Esophagus squamous epithelium (tissue), 5 donors: ENCODE data around the gene PLXNB3. TPM values are rescaled to one million over a fixed set of nuclear protein-coding genes. Genes with fewer than 3 reads are reported as not detected.

Experiments used
- DNase-seq: peaks from one replicate; lab custom pipeline; 2025; lab: John Stamatoyannopoulos, UW
- H3K27ac ChIP-seq, 4 donors: fragments of 200-600 bp; sonication (generic); one replicate each; pipeline ENCODE4 v1.5.1; 2016 to 2019; ENCODE audit warnings: mild to moderate bottlenecking in 1 of 4
- H3K27me3 ChIP-seq, 4 donors: fragments of 200-600 bp; sonication (generic); 1 replicate in 3 of 4; 2 replicates in 1 of 4; pipeline versions ENCODE4 v1.5.1 to v1.6.0; 2017 to 2021; ENCODE audit warnings: antibody characterized with exemption in 1 of 4
- H3K36me3 ChIP-seq, 3 donors: fragments of 200-600 bp; sonication (generic); one replicate each; pipeline ENCODE4 v1.5.1; 2016 to 2019
- H3K4me1 ChIP-seq, 3 donors: fragments of 200-600 bp; sonication (generic); one replicate each; pipeline ENCODE4 v1.5.1; 2017 to 2019
- H3K4me3 ChIP-seq, 4 donors: fragments of 200-600 bp; sonication (generic); 1 replicate in 3 of 4; 2 replicates in 1 of 4; pipeline ENCODE4 v1.5.1; 2016 to 2019; ENCODE audit warnings: mild to moderate bottlenecking in 2 of 4, moderate library complexity in 1 of 4
- H3K9me3 ChIP-seq, 3 donors: fragments of 200-600 bp; sonication (generic); one replicate each; pipeline ENCODE4 v1.5.1; 2016 to 2019
- POLR2A ChIP-seq, 4 donors: fragments of 450-650 bp; IDR thresholded peaks; one replicate each; pipeline ENCODE4 v1.6.1; 2017; ENCODE audit warnings: antibody characterized with exemption in 4 of 4, mild to moderate bottlenecking in 4 of 4, moderate library complexity in 3 of 4
- WGBS, 2 donors: methylation state at CpG; one replicate each; pipeline ENCODE4 v1.1.5; 2018; 5-methylcytosine and 5-hydroxymethylcytosine counted together
- intact Hi-C: fragments of 100-400 bp; cut with DNase I; formaldehyde crosslinking; loops from one replicate; pipeline ENCODE4 v1.15.0; 2022
- total RNA-seq, 4 donors: library from RNA; depleted of rRNA; stranded (reverse); fragments of >200 nt; gene quantifications; one replicate each; pipeline ENCODE4 v1.1.0, GENCODE V29; 2016
- TF ChIP-seq, protein P1 (sequence below), 6 experiments: fragments of 450-650 bp in 4 of 6; fragments of 200-600 bp in 2 of 6; sonication (generic) in 2 of 6; IDR thresholded peaks; one replicate each; pipeline ENCODE4 v1.5.1; 2016 to 2019; ENCODE audit warnings: antibody characterized with exemption in 6 of 6, mild to moderate bottlenecking in 4 of 6, moderate library complexity in 4 of 6
- donor health status: DM: yes; HTN: yes; CAD: no.

PLXNB3 gene
- total RNA-seq, 4 donors from 2014 or later, result 3.2 to 13.4 (median 6.9) TPM

DNA sequence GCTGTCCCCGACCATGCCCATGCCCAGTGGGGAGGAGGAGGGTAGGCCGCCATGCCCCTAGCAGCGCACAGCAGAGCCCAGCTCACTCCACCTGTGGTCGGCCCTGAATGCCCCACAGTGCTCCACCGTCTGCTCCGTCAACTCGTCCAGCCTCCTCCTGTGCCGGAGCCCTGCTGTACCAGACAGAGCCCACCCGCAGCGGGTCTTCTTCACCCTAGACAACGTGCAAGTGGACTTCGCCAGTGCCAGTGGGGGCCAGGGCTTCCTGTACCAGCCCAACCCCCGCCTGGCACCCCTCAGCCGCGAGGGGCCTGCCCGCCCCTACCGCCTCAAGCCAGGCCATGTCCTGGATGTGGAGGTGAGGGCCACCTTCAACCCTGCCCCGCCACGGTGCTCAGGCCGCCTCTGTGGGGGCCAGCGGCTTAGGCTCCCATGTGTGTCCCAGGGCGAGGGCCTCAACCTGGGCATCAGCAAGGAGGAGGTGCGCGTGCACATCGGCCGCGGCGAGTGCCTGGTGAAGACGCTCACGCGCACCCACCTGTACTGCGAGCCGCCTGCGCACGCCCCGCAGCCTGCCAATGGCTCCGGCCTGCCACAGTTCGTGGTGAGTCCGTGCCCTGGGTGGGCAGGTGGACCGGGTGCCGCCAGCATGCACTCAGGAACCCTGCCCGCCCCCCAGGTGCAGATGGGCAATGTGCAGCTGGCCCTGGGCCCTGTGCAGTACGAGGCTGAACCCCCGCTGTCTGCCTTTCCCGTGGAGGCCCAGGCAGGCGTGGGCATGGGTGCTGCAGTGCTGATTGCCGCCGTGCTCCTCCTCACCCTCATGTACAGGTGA, 9.9 kb downstream of the PLXNB3 start:
- H3K4me3 ChIP-seq, result no peak overlapping the region
- no peaks in the 10 kb centered on the region for H3K9me3 ChIP-seq
- peaks cover 0 to 7% (median 0%) of the 10 kb centered on the region in 3 donors for H3K4me1 ChIP-seq
- WGBS, 2 donors, result 83 to 96% methylated on average over 2 to 16 of the region's 48 CpGs
- no peak for TF ChIP-seq POLR2A (IDR thresholded peaks at IDR 0.05)
- TF ChIP-seq, protein P1, sequence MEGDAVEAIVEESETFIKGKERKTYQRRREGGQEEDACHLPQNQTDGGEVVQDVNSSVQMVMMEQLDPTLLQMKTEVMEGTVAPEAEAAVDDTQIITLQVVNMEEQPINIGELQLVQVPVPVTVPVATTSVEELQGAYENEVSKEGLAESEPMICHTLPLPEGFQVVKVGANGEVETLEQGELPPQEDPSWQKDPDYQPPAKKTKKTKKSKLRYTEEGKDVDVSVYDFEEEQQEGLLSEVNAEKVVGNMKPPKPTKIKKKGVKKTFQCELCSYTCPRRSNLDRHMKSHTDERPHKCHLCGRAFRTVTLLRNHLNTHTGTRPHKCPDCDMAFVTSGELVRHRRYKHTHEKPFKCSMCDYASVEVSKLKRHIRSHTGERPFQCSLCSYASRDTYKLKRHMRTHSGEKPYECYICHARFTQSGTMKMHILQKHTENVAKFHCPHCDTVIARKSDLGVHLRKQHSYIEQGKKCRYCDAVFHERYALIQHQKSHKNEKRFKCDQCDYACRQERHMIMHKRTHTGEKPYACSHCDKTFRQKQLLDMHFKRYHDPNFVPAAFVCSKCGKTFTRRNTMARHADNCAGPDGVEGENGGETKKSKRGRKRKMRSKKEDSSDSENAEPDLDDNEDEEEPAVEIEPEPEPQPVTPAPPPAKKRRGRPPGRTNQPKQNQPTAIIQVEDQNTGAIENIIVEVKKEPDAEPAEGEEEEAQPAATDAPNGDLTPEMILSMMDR (IDR thresholded peaks at IDR 0.05), result no peak
- intact Hi-C loops, result no loop called here
- no peak for DNase-seq
- H3K36me3 ChIP-seq, result peaks cover 0 to 12% (median 0%) of the 10 kb centered on the region in 3 donors
- no peaks in the 10 kb centered on the region for H3K27me3 ChIP-seq
- H3K27ac ChIP-seq, result no peak overlapping the region

DNA sequence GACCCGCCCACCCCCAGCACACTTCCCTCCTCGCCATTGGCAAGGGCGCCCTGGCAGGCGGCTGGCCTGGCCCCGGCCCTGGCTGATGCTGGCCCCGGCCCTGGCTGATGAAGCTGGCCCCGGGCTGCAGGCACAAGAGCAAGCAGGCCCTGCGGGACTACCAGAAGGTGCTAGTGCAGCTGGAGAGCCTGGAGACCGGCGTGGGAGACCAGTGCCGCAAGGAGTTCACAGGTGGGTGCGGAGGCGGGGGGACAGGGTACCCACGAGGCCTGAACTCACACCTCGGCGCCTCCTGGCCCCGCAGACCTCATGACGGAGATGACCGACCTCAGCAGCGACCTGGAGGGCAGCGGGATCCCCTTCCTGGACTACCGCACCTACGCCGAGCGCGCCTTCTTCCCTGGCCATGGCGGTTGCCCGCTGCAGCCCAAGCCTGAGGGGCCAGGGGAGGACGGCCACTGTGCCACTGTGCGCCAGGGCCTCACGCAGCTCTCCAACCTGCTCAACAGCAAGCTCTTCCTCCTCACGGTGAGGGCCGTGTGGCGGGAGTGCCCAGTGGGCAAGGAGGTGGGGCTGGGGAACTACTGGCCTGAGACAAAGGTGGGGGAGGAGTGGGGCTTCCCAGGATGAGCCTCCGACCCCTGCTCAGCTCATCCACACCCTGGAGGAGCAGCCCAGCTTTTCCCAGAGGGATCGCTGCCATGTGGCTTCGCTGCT, 10.7 kb downstream of the PLXNB3 start:
- Histone ChIP-seq H3K4me3 (no peak overlapping the region), H3K27ac (no peak overlapping the region), H3K27me3 (no peaks in the 10 kb centered on the region), H3K36me3 (peaks cover 0 to 12% (median 0%) of the 10 kb centered on the region in 3 donors), H3K9me3 (no peaks in the 10 kb centered on the region), H3K4me1 (peaks cover 0 to 11% (median 0%) of the 10 kb centered on the region in 3 donors)
- intact Hi-C loops, result no loop called here
- TF ChIP-seq, protein P1 (IDR thresholded peaks at IDR 0.05), result no peak
- TF ChIP-seq POLR2A (IDR thresholded peaks at IDR 0.05), result no peak
- no peak for DNase-seq
- WGBS, 2 donors, result no CpG with 5 or more reads among the region's 37 CpGs

DNA sequence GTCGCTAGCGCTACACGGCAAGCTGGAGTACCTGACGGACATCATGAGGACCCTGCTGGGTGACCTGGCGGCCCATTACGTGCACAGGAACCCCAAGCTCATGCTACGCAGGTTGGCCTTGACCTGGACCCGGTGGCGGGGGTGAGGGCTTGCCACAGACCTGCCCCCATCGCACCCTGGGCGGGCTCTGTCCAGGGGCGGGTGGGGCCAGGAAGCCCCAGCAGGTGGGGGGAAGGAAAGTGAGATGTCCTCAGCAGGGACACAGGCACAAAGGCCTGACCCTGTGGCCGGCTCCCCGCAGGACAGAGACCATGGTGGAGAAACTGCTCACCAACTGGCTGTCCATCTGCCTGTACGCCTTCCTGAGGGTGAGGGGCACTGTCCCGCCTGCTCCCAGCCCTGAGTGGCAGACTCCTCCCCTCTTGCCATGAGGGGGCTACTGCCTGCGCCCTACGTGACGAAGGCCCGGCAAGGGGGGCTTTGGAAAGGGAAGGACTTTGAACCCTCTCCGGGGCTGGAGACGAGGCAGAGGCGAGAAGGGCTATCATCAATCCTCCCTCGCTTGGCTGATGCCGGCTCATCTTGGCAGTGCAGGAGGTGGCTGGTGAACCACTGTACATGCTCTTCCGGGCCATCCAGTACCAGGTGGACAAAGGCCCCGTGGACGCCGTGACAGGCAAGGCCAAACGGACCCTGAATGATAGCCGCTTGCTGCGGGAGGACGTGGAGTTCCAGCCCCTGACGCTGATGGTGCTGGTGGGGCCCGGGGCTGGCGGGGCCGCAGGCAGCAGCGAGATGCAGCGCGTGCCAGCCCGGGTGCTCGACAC, 11.5 kb downstream of the PLXNB3 start:
- no peak overlapping the region for H3K27ac ChIP-seq
- WGBS, 2 donors, result 88 to 90% methylated on average over 6 to 11 of the region's 42 CpGs
- peaks cover 0 to 16% (median 0%) of the 10 kb centered on the region in 3 donors for H3K4me1 ChIP-seq
- H3K27me3 ChIP-seq, result no peaks in the 10 kb centered on the region
- DNase-seq, result no peak
- no peak overlapping the region for H3K4me3 ChIP-seq
- no peaks in the 10 kb centered on the region for H3K9me3 ChIP-seq
- TF ChIP-seq, protein P1 (IDR thresholded peaks at IDR 0.05), result no peak
- TF ChIP-seq POLR2A (IDR thresholded peaks at IDR 0.05), result no peak
- intact Hi-C loops, result no loop called here
- H3K36me3 ChIP-seq, result peaks cover 0 to 12% (median 0%) of the 10 kb centered on the region in 3 donors

DNA sequence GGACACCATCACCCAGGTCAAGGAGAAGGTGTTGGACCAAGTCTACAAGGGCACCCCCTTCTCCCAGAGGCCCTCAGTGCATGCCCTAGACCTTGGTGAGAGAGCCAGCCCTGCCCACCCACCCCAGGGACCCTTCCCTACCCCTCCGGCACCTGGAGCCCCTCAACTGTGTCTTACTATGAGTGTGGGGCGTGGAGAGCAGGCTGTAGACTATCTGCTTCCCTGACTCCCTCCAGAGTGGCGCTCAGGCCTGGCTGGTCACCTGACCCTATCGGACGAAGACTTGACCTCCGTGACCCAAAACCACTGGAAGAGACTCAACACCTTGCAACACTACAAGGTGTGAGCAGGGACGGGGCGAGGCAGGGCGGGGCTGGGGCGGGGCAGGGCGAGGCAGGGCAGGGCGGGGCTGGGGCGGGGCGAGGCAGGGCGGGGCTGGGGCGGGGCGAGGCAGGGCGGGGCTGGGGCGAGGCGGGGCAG, 12.1 kb downstream of the PLXNB3 start:
- Histone ChIP-seq H3K36me3 (peaks cover 0 to 12% (median 0%) of the 10 kb centered on the region in 3 donors), H3K27me3 (no peaks in the 10 kb centered on the region), H3K9me3 (no peaks in the 10 kb centered on the region), H3K4me1 (peaks cover 0 to 23% (median 5%) of the 10 kb centered on the region in 3 donors), H3K4me3 (no peak overlapping the region), H3K27ac (no peak overlapping the region)
- no CpG with 5 or more reads among the region's 20 CpGs for WGBS, 2 donors
- TF ChIP-seq, protein P1 (IDR thresholded peaks at IDR 0.05), result no peak
- no peak for TF ChIP-seq POLR2A (IDR thresholded peaks at IDR 0.05)
- intact Hi-C loops, result no loop called here
- no peak for DNase-seq
